Endothelial cell of umbilical vein (primary cell): Measurements from ENCODE around the gene ILRUN. TPM values are rescaled to one million over a fixed set of nuclear protein-coding genes. Genes with fewer than 3 reads are reported as not detected.

ENCODE experiments used
- BruUV-seq: library from RNA; stranded (reverse); fragments of 400-500 nt; replicated peaks from 2 replicates; lab custom pipeline; 2021; lab: Mats Ljungman, UMichigan
- CTCF ChIA-PET: fragments of 300-600, 350-600 bp; sonication (Branson Sonifier 250); formaldehyde crosslinking; loops from one replicate; lab custom pipeline; 2021; ENCODE audit warnings: antibody characterized with exemption, inconsistent platforms; lab: Charles Lee
- POLR2A ChIA-PET: fragments of 300-600, 350-600 bp; sonication (Branson Sonifier 250); formaldehyde crosslinking; loops from one replicate; lab custom pipeline; 2021; ENCODE audit warnings: antibody characterized with exemption, inconsistent platforms; lab: Charles Lee
- DNase-seq: peaks from one replicate; pipeline ENCODE4 v3.0.0-alpha.2; 2011; ENCODE audit warnings: low read depth, low spot score
- FAIRE-seq: peaks from 2 replicates; lab custom pipeline; 2011; peaks lifted over from hg19 to GRCh38; lab: Jason Lieb, UNC
- H2AFZ ChIP-seq: 2 replicates; pipeline ENCODE4 v1.6.0; 2012; ENCODE audit warnings: low read depth, low read length, control low read depth, inconsistent platforms
- H3K27ac ChIP-seq: 2 replicates; pipeline ENCODE4 v1.5.1; 2011; ENCODE audit warnings: low read depth, mild to moderate bottlenecking, control low read depth, low read length, moderate library complexity; ENCODE audit not compliant: insufficient read depth
- H3K27me3 ChIP-seq, 2 experiments: 2 replicates each; pipeline versions ENCODE4 v1.6.0 to v1.6.1; 2011; ENCODE audit warnings: low read length in 2 of 2, mixed read lengths in 1 of 2; ENCODE audit not compliant: control insufficient read depth in 2 of 2, insufficient read depth in 2 of 2
- H3K36me3 ChIP-seq, 2 experiments: 2 replicates in 1 of 2; 3 replicates in 1 of 2; pipeline ENCODE4 v1.5.1; 2011; ENCODE audit warnings: low read length in 2 of 2, mild to moderate bottlenecking in 1 of 2, moderate library complexity in 1 of 2; ENCODE audit not compliant: control insufficient read depth in 2 of 2, insufficient read depth in 2 of 2; ENCODE audit errors: extremely low read depth in 1 of 2
- H3K4me1 ChIP-seq: 3 replicates; pipeline ENCODE4 v1.5.1; 2011; ENCODE audit warnings: mild to moderate bottlenecking, low read length; ENCODE audit not compliant: control insufficient read depth, insufficient read depth; ENCODE audit errors: extremely low read depth
- H3K4me2 ChIP-seq: 2 replicates; pipeline ENCODE4 v1.6.1; 2011; ENCODE audit warnings: low read length, control low read depth, mixed read lengths; ENCODE audit not compliant: insufficient read depth
- H3K4me3 ChIP-seq, 3 experiments: fragments of 200-600 bp in 1 of 3; sonication (generic), shearing (Covaris generic) in 1 of 3; replicated peaks in 1 of 3; 2 replicates each; pipeline ENCODE4 v1.5.1; 2011 to 2016; ENCODE audit warnings: control low read depth in 3 of 3, low read length in 3 of 3, mild to moderate bottlenecking in 2 of 3, inconsistent platforms in 1 of 3, low read depth in 1 of 3, moderate library complexity in 1 of 3; ENCODE audit not compliant: insufficient read depth in 1 of 3
- H3K79me2 ChIP-seq: 2 replicates; pipeline ENCODE4 v1.6.0; 2012; ENCODE audit warnings: low read length, inconsistent platforms; ENCODE audit not compliant: control insufficient read depth, insufficient read depth
- H3K9ac ChIP-seq: replicated peaks from 2 replicates; pipeline ENCODE3; 2011; ENCODE audit warnings: low read length, control low read depth; ENCODE audit not compliant: insufficient read depth; ENCODE audit errors: extremely low read depth
- H3K9me1 ChIP-seq: replicated peaks from 3 replicates; pipeline ENCODE4 v1.6.0; 2011; ENCODE audit warnings: mild to moderate bottlenecking, low read length; ENCODE audit not compliant: control insufficient read depth, insufficient read depth; ENCODE audit errors: extremely low read depth
- H3K9me3 ChIP-seq: replicated peaks from 2 replicates; pipeline ENCODE4 v1.5.1; 2012; ENCODE audit warnings: low read length, inconsistent platforms; ENCODE audit not compliant: control insufficient read depth, insufficient read depth
- H4K20me1 ChIP-seq: replicated peaks from 2 replicates; pipeline ENCODE3; 2011; ENCODE audit warnings: mild to moderate bottlenecking, low read length; ENCODE audit not compliant: control insufficient read depth, insufficient read depth; ENCODE audit errors: extremely low read depth
- EZH2 ChIP-seq: IDR thresholded peaks from 2 replicates; pipeline ENCODE4 v1.6.1; 2012; ENCODE audit warnings: borderline replicate concordance, low read depth, mild to moderate bottlenecking, moderate library complexity, low read length, inconsistent platforms; ENCODE audit not compliant: severe bottlenecking
- FOS ChIP-seq: IDR thresholded peaks from 2 replicates; pipeline ENCODE4 v1.6.1; 2011; ENCODE audit warnings: mild to moderate bottlenecking, low read length, moderate library complexity, borderline replicate concordance; ENCODE audit not compliant: insufficient read depth
- GATA2 ChIP-seq: IDR thresholded peaks from 2 replicates; pipeline ENCODE4 v1.7.0; 2011; ENCODE audit warnings: low read depth, mild to moderate bottlenecking, moderate library complexity, mixed read lengths, low read length; ENCODE audit not compliant: insufficient read length, insufficient read depth
- JUN ChIP-seq: IDR thresholded peaks from 2 replicates; pipeline ENCODE4 v1.6.1; 2011; ENCODE audit warnings: borderline replicate concordance, low read depth; ENCODE audit not compliant: insufficient read length, insufficient read depth
- MYC ChIP-seq: IDR thresholded peaks from one replicate; pipeline ENCODE4 v1.6.1; 2011; ENCODE audit warnings: mild to moderate bottlenecking, low read depth, low read length
- POLR2A ChIP-seq: IDR thresholded peaks from 2 replicates; pipeline ENCODE4 v1.6.1; 2012; ENCODE audit warnings: low read depth, mild to moderate bottlenecking, control low read depth, low read length
- POLR2AphosphoS5 ChIP-seq: IDR thresholded peaks from 2 replicates; pipeline ENCODE4 v1.6.1; 2012; ENCODE audit warnings: low read depth, mild to moderate bottlenecking, control low read depth, low read length, moderate library complexity; ENCODE audit not compliant: insufficient read depth
- dilution Hi-C: fragments of 300-500 bp; cut with MboI; formaldehyde crosslinking; loops from one replicate; pipeline ENCODE4 v1.15.0; 2019; ENCODE audit warnings: low sequenced_read_pairs; ENCODE audit not compliant: extremely low pct_ligation_motif_present
- intact Hi-C: fragments of 100-400 bp; cut with micrococcal nuclease; formaldehyde crosslinking; loops from one replicate; pipeline ENCODE4 v1.10.0; 2022
- polyA plus RNA-seq, 4 experiments: library from polyadenylated mRNA; depleted of rRNA in 3 of 4; stranded (reverse) in 3 of 4; unstranded in 1 of 4; fragments of >200 nt; gene quantifications; 2 replicates each; pipeline versions ENCODE4 v1.2.1 to v1.2.3, GENCODE V29; 2011 to 2012; ENCODE audit warnings: missing spikeins in 1 of 4
- total RNA-seq: library from RNA; stranded (reverse); gene quantifications from 2 replicates; pipeline ENCODE4 v1.2.3, GENCODE V29; 2021
- TF ChIP-seq, protein P1 (sequence below): IDR thresholded peaks from 2 replicates; pipeline ENCODE4 v1.6.1; 2011; ENCODE audit not compliant: insufficient read depth, insufficient read length
- TF ChIP-seq, protein P2 (sequence below), 2 donors: IDR thresholded peaks; 1 replicate in 1 of 2; 2 replicates in 1 of 2; pipeline ENCODE4 v1.5.1; 2011; ENCODE audit warnings: low read length in 2 of 2, mild to moderate bottlenecking in 2 of 2, moderate library complexity in 2 of 2, control low read depth in 1 of 2, inconsistent platforms in 1 of 2, low read depth in 1 of 2; ENCODE audit not compliant: insufficient read depth in 1 of 2; ENCODE audit errors: extremely low read depth in 1 of 2

Gene ILRUN
- total and polyA plus RNA-seq, 2 donors (not counting 3 experiments of a cell fraction or from before 2014, with no cell fraction given) = 30.5 to 48.9 TPM

DNA sequence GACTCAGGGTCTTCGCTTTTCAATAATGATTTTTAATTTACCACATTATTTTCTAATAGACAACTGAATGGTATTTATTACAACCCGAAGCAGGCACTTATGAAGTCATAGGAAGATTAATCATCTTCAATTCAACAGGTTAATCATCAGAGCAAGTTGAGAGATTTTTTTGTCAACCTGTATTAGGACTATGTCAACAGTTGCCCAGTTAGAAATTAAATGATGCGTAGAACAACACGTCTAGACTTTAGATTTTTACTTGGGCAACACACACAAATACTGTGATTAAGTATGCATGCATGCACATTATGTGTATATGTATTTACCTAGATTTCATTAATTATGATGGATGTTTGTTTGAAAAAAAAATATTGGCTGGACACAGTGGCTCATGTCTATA, 4.3 kb downstream of the ILRUN start:
- Histone ChIP-seq H3K9me3 (no peaks in the 10 kb centered on the region), H3K9me1 (no peaks in the 10 kb centered on the region), H3K9ac (no peak overlapping the region), H2AFZ (no peak overlapping the region), H3K79me2 (peaks cover 86% of the 10 kb centered on the region), H3K4me2 (no peak overlapping the region), H3K27me3 (no peaks in the 10 kb centered on the region), H3K4me1 (peaks cover 14% of the 10 kb centered on the region), H3K4me3 (no peak overlapping the region), H4K20me1 (peaks cover 6% of the 10 kb centered on the region), H3K27ac (no peak overlapping the region), H3K36me3 (no peaks in the 10 kb centered on the region)
- intact Hi-C loops = no loop called here
- TF ChIP-seq POLR2A = no peak
- TF ChIP-seq, protein P1, sequence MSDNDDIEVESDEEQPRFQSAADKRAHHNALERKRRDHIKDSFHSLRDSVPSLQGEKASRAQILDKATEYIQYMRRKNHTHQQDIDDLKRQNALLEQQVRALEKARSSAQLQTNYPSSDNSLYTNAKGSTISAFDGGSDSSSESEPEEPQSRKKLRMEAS = no peak
- no peak for TF ChIP-seq MYC
- no peak for TF ChIP-seq JUN
- TF ChIP-seq EZH2 = no peak
- TF ChIP-seq GATA2 = no peak
- TF ChIP-seq POLR2AphosphoS5 = no peak
- TF ChIP-seq FOS = no peak
- TF ChIP-seq, protein P2, sequence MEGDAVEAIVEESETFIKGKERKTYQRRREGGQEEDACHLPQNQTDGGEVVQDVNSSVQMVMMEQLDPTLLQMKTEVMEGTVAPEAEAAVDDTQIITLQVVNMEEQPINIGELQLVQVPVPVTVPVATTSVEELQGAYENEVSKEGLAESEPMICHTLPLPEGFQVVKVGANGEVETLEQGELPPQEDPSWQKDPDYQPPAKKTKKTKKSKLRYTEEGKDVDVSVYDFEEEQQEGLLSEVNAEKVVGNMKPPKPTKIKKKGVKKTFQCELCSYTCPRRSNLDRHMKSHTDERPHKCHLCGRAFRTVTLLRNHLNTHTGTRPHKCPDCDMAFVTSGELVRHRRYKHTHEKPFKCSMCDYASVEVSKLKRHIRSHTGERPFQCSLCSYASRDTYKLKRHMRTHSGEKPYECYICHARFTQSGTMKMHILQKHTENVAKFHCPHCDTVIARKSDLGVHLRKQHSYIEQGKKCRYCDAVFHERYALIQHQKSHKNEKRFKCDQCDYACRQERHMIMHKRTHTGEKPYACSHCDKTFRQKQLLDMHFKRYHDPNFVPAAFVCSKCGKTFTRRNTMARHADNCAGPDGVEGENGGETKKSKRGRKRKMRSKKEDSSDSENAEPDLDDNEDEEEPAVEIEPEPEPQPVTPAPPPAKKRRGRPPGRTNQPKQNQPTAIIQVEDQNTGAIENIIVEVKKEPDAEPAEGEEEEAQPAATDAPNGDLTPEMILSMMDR (IDR thresholded peaks at IDR 0.05; ENCODE audit: extremely low read depth in 1 of 2, insufficient read depth in 1 of 2, low read depth in 1 of 2, low read length in 2 of 2) = no peak
- FAIRE-seq = no peak
- ChIA-PET CTCF (no interaction called here), POLR2A (no interaction called here)
- no peak for DNase-seq
- dilution Hi-C loops = no loop called here
- no TSS peak for BruUV-seq
